ENCODE data around the gene SIRT7.

Gene SIRT7

GRCh38 chr17:81863123-81863675 lies 54.8 kb downstream of the SIRT7 start:
- H3K27me3 Mint-ChIP-seq, result no peaks in the 10 kb centered on the region
- H3K4me1 Mint-ChIP-seq (ENCODE audit: low read depth), result peaks cover 54% of the 10 kb centered on the region
- H3K9me3 Mint-ChIP-seq, result no peaks in the 10 kb centered on the region
- H3K4me3 Mint-ChIP-seq, result peak overlapping the region; percentile 42
- H3K36me3 Mint-ChIP-seq (ENCODE audit: low read depth), result peaks cover 87% of the 10 kb centered on the region
- intact Hi-C loops (cut with micrococcal nuclease), result loop anchor here (5.0 to 10.0 kb wide), 2 partner anchors 41 to 62 kb away; partner anchors contain the start of gene MAFG
- H3K27ac Mint-ChIP-seq, result peak overlapping the region; percentile 64
